ENCODE data around the gene STMN1.

STMN1 gene

DNA sequence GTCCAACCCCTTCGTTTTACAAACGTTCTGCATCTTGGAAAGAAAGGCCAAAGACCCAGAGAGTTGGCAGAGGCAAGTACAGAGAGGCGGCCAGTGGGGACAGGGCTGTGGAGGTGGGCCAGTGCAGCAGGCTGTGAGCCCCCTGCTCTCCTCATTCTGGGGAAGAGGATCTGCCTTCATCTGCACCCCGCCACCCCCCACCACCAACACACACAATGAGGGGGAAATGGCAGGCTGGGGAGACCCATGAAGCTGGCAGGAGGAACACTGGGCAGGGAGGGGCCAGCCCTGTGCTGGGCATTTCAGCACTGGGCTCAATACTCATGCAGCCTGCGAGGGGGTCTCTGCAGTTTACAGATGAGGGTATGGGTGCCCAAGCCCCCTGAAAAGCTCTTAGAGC is 14.6 kb downstream of the STMN1 start:
- no peak for DNase-seq

- DNase-seq, result no peak
Measured at GRCh38 chr1:25890239-25891034, 15.8 kb downstream of the STMN1 start.

DNA sequence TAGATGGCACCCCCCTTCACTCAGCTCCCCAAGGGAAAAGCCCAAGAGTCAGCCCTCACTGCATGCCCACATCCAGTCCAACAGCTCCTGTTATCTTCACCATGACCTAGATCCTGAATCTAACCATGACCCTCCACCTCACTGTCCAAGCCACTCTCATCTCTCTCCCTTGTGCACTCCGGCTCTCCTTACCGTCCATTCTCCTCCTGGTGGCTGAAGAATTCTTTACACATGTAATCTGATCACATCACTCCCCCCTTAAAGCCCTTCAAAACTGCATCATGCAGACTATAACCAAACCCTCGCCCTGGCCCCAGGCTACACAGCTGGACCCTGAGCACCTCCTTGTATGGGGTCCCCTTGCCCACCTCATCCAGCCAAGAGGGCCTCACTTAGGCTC is 16.7 kb downstream of the STMN1 start:
- peak; percentile 24 for DNase-seq

DNA sequence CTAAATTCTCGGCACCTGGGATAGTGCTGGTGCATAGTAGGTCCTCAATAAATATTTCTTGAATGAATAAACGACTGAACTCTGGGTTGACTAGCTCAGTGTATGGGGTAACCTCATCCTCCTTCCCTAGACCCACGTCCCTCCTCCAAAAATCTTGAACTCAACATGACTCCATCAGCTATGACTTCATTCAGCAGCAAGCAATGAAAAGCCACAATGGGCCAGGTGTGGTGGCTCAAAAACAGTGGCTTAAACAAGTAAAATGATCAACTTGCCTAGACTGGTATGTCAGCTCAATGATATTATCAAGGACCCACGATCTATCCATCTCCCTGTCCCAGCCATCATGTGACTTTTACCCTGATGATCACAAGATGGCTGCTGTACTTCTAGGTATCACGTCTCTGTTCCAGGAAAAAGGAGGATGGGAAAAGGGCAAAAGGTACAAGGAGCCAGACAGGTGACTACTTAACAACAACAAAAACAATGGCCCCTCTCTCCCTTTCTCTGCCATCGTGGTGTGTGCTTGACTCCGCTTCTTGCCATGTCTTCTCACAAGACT is 17.7 kb downstream of the STMN1 start:
- no peak for DNase-seq

- DNase-seq, result no peak
Measured at GRCh38 chr1:25885602-25886001, 20.6 kb downstream of the STMN1 start.

GRCh38 chr1:25881266-25881665 is 25.0 kb downstream of the STMN1 start:
- no peak for DNase-seq

DNA sequence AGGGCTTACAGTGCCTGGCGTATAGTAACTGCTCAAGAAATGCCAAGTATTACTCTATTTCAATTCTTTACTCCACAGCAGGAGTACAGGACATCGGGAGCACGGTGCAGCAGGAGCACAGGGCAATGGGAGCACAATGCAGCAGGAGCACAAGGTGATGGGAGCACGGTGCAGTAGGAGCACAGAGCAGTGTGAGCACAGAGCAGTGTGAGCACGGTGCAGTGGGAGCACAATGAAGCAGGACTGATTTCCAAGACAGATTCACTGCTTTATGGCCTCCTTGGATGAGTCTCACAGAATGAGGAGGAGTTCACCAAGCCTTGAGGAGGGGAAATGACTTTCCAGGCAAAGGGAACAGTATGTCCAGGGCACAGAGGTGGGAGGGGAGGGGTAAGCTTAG is 25.7 kb downstream of the STMN1 start:
- no peak for DNase-seq

- no peak for DNase-seq
Measured at GRCh38 chr1:25879675-25880074, 26.5 kb downstream of the STMN1 start.

DNA sequence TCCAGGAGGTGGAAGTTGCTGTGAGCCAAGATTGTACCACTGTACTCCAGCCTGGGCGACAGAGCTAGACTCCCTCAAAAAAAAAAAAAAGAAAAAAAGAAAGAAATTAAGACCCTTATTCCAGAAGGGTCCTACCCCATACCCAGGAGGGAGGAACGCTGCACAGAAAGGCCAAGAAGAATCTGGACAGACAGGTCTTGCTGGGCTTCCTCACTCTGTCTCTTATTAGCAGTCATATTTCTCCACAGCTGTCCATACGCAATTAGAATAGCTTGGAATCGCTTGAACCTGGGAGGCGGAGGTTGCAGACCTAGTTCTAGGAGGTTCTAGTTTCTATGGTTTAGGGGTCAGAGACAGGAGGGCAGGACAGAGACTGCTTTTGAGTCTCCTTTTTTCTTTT is 27.5 kb downstream of the STMN1 start:
- no peak for DNase-seq

- no peak for DNase-seq
Measured at GRCh38 chr1:25877155-25877554, 29.1 kb downstream of the STMN1 start.

GRCh38 chr1:25876693-25877077 is 29.5 kb downstream of the STMN1 start:
- DNase-seq, result no peak

DNA sequence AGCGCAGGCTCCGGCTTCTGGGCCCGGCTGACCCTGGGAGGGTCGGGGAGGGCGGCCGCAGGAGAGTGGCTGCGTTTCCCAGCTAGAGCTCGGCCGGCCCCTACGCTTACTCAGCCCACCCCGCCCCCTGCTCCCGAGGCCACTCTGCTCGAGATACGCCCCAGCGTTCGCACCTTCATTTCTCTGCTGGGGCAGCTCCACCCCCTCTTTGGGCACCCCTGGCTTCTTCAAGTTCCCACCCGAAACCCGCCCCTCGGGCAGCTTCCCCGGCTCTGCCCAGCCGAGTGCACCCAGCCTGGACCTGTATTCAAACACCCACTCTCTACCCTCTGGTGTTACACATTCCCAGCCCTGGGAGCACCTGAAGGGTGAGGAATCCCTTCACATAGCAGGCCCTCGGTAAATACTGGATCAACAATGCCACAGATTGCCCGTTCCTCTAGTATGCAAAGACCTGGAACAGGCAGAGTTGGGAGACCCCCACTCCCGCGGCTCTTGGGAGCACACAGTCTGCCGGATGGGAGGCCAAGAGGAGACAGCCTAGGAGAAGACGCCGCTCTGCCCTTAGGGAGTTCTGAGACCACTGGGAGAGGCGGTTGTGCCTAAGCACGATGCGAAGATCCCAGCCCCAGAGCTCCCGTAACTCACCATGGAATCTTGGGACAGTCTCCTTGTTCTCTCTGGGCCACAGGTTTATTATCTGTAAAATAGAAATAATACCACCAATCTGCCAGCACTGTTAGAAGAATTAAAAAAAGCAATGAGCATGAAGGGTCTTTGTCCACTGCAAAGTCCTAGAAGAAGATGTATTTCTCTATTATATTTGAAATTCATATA is 30.1 kb downstream of the STMN1 start:
- peak; percentile 41 for DNase-seq

DNA sequence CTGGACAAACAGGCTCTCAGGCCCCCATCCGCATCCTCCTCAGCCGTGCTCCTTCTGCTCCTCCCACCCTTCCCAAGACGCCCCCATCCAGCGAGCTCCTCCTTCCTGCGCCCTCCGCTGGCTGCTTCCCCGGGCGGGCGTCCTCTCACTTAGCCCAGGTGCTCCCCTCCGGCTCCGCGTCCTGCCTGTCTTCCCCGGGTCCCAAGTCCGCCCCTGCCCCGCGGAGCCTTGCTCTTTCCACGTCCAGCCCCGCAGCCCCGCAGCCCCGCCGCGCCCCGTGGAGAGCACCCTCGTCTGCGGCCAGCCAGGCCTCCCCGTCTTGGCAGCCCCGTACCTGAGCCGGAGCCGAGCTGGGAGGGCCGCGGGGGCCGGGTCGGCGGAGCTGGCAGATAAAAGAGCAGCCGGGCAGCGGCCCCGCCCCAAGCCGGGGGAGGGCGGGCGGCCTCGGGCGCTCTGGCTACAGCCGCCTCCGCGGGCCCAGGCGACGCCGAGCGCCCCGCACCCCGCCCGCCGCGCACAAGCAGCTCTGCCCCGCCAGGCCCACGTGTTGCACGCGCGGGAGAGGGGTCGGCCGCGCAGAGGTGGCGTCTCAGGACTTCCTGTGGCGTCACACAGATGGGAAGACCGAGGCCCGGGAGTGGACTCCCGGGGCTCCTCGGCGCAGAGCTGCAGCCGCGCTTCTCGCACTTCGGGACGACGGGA is 30.9 kb downstream of the STMN1 start, which contains the start of gene PAQR7:
Gene PAQR7 (minus strand): TSS at position 555 of the 702 bp plus-strand sequence. CDS start 11,869 bp downstream, outside the sequence.
- peak; percentile 72 for DNase-seq

- no peak for DNase-seq
Measured at GRCh38 chr1:25874635-25875153, 31.5 kb downstream of the STMN1 start.

GRCh38 chr1:25874209-25874608 is 32.0 kb downstream of the STMN1 start:
- no peak for DNase-seq

DNA sequence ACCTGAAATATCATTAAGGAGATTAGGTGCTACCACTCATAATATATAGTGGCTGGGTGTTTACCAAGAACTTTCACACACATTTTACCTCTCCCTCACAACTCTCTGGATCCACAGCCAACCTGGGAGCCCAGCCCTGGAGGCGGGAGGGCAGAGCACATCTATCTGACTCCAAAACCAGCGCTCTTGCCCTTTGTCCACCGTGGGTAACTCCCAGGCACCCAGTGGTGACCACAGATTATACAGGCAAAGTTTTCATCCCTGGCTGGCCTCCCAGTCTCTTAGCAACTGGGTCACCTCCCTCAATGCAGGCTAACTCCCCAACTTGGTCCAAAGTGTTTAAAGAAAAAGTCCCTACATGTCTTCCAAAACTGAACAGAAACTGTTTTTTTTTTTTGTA is 33.1 kb downstream of the STMN1 start:
- no peak for DNase-seq

DNA sequence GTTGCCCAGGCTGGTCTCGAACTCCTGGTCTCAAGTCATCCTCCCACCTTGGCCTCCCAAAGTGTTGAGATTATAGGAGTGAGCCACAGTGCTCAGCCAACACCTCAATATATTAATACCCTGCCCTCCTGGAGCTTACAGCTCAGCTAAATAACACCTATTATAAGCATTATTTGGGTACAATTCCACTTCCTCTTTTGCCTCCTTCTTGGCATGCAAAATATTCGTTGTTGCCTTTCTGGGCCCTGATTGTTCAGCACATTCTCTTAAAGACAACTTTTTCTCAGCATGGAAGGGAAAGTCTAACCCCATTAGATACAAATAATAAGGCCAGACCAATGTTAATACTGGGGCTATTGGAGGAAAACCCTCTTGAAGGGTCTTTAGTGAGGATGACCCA is 33.5 kb downstream of the STMN1 start:
- DNase-seq, result no peak

DNA sequence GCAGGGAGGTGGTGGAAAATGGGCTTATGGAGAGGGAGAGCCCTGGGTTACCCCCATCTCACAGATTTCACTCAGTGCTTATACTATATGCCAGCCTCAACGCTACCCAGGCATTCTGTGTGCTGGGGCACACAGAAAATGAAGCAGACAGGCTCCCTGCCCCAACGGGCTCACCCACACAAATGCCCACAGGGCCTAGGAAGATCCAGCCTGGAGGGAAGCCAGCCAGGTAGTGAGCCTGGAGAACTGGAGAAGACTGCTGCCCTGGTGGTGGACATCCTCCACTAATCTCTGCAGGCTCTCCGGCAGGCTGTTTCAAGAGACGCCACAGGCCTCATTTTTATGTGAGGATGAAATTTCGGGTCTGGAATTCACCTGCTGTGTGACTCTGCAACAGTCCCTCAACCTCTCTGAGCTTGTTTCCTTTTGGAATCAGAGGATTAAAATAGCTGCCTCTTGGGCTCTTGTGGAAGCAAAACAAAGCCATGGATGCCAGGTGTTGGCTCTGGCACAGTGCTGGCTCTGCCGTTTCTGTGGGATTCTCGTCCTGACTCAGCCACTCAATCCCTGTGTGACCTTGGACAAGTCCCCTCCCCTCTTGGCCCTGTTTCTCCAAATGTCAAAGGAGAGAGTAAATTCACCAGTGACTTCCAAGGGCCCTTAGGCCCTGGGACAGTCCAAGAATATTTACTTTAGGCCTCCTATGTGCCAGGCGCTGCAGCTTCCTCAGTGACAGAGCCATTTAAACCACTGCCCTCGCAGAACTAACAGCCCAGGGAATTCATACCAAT is 34.3 kb downstream of the STMN1 start:
- no peak for DNase-seq

DNA sequence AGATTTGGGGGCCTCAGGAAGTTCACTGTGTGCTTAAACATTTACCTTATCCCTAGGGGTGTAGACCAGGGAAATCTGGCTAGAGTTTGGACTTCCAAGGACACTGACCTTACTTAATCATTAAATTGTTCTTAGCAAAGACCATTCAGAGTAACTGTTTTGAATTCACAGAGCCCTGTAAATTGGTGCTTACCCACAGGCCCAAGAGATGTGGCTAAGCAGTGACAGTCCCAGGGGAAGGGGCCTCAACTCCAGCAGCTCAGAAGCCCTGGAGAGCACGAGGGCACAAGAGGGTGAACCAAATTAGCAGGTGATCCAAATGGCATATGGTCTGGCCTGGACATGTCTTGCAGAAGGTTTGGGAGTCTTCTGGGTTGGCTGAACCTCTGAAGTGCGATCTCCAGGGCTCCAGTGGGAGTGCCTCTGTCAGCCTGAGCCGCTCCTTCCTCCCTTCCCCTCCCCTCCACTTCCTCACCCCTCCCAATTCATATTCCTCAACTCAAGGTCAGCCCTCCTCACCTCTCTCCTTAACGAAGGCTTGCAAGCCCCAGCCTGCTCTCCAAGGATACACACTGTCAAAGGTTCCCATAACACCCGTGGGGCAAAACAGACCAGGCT is 35.0 kb downstream of the STMN1 start:
- DNase-seq, result no peak

- DNase-seq, result no peak
Measured at GRCh38 chr1:25870614-25871013, 35.6 kb downstream of the STMN1 start.

DNA sequence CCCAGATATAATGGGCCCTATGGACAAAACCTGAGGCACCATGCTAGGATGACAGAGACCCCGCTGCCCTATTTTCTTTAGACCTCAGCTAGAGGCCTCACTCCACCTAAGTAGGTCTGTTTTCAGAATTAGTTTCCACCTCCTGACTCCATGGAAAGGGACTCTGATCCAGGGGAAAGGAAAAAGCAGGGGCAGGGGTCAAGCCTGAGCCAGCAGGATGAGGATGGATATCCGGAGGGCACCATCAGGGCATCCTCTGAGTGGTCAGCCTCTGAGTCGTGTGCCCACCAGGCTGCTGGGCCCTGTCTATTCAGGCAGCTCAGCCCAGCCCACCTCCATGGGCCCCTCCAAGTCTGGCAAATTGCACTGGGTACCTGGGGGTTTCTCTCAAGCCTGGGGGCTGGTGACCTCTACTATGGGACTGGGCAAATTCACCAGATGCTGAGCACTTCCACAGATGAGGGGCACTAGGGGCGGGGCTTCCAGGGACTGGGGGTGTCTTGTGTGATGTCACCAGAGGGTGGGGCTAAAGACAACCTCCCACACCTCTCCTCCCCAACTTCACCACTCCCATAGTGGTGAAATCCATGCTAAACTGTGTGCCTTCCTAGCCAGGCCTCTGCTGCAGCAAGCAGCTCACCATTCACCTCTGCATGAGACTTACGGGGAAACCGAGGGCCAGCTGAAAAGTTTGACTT is 36.2 kb downstream of the STMN1 start:
- DNase-seq, result no peak
